K562 (cell line): Measurements from ENCODE around the gene GPR142. TPM values are rescaled to one million over a fixed set of nuclear protein-coding genes. Genes with fewer than 3 reads are reported as not detected.

Experiments
- AFF4 ChIP-seq: sonication (generic); formaldehyde crosslinking; IDR thresholded peaks from 2 replicates; pipeline ENCODE4 v1.8.0; 2023; ENCODE audit warnings: mild to moderate bottlenecking, missing genetic modification reagents
- CBFA2T3 ChIP-seq: fragments of 450-650 bp; IDR thresholded peaks from 2 replicates; pipeline ENCODE4 v1.6.1; 2017
- CHD7 ChIP-seq: fragments of 200-600 bp; sonication (generic); IDR thresholded peaks from one replicate; pipeline ENCODE4 v1.6.1; 2012; ENCODE audit warnings: mild to moderate bottlenecking, low read depth, low read length, inconsistent platforms
- DDX20 ChIP-seq: fragments of 450-650 bp; IDR thresholded peaks from 2 replicates; pipeline ENCODE4 v1.6.1; 2016; ENCODE audit warnings: missing genetic modification characterization, low read depth, mild to moderate bottlenecking, missing compliant biosample characterization, moderate library complexity
- ELF2 ChIP-seq: fragments of 250-450 bp; sonication (Bioruptor Pico); IDR thresholded peaks from 2 replicates; pipeline ENCODE4 v1.5.0; 2021; ENCODE audit warnings: mild to moderate bottlenecking
- ETV5 ChIP-seq: sonication (generic); formaldehyde crosslinking; IDR thresholded peaks from 2 replicates; pipeline ENCODE4 v1.4.0; 2020; ENCODE audit warnings: low read depth, mild to moderate bottlenecking, missing genetic modification reagents
- FOS ChIP-seq: IDR thresholded peaks from 3 replicates; pipeline ENCODE4 v1.6.1; 2011; ENCODE audit not compliant: insufficient read length; ENCODE audit errors: extremely low read depth
- HNRNPLL ChIP-seq: fragments of 200-400 bp; formaldehyde crosslinking; IDR thresholded peaks from 2 replicates; pipeline ENCODE4 v1.6.1; 2017; ENCODE audit warnings: low read length, low read depth, mild to moderate bottlenecking; ENCODE audit not compliant: poor library complexity, severe bottlenecking
- KLF16 ChIP-seq: IDR thresholded peaks from 2 replicates; pipeline ENCODE4 v1.6.1; 2016; ENCODE audit warnings: antibody characterized with exemption
- NFIX ChIP-seq: fragments of 250-450 bp; sonication (Bioruptor Pico); IDR thresholded peaks from 2 replicates; pipeline ENCODE4 v1.4.0; 2020; ENCODE audit warnings: low read depth, mild to moderate bottlenecking, moderate library complexity
- ZBTB1 ChIP-seq: sonication (generic); formaldehyde crosslinking; IDR thresholded peaks from 2 replicates; pipeline ENCODE4 v1.8.1; 2023; ENCODE audit warnings: missing genetic modification reagents, low read depth, mild to moderate bottlenecking, borderline replicate concordance
- ZNF133 ChIP-seq: fragments of 250-450 bp; sonication (Bioruptor Pico); IDR thresholded peaks from 2 replicates; pipeline ENCODE4 v1.4.0; 2020; ENCODE audit warnings: mild to moderate bottlenecking
- ZNF354B ChIP-seq: fragments of 250-450 bp; sonication (Bioruptor Pico); IDR thresholded peaks from 2 replicates; pipeline ENCODE4 v1.4.0; 2020
- polyA plus RNA-seq, 8 experiments: library from polyadenylated mRNA; depleted of rRNA in 4 of 8; stranded (reverse) in 5 of 8; unstranded in 3 of 8; fragments of >200 nt; fragmentation: Nextera tagmentation in 2 of 8; fragmentation: Illumina TruSeq in 1 of 8; extraction: Ambion mirVana in 2 of 8; extraction: Trizol in 1 of 8; gene quantifications; 2 replicates each; pipeline versions ENCODE4 v1.2.1 to v1.2.3, GENCODE V29; 2011 to 2014; ENCODE audit warnings: inconsistent platforms in 1 of 8, missing spikeins in 1 of 8
- total RNA-seq, 7 experiments: library from RNA; depleted of rRNA in 6 of 7; stranded (reverse); fragments of >200 nt in 6 of 7; fragmentation: Illumina TruSeq in 2 of 7; extraction: Trizol in 2 of 7; gene quantifications; 2 replicates each; pipeline versions ENCODE4 v1.2.1 to v1.2.3, GENCODE V29; 2011 to 2021; ENCODE audit warnings: low replicate concordance in 1 of 7

Gene GPR142
- total and polyA plus RNA-seq, 9 of the 15 experiments (the other 6 are each of a cell fraction or from before 2014, with no cell fraction given): not detected

- no peak for TF ChIP-seq ELF2
- no peak for TF ChIP-seq CBFA2T3
- TF ChIP-seq DDX20 (tag): no peak
- no peak for TF ChIP-seq CHD7
- TF ChIP-seq HNRNPLL: no peak
- no peak for TF ChIP-seq AFF4 (CRISPR knock-in tag)
- TF ChIP-seq ZBTB1 (CRISPR knock-in tag): no peak
- TF ChIP-seq KLF16: no peak
- no peak for TF ChIP-seq FOS
- no peak for TF ChIP-seq ZNF354B
- TF ChIP-seq ETV5 (CRISPR knock-in tag): 0 out of 2 replicates have a peak, but pooled peaks have one; percentile 39
- TF ChIP-seq NFIX (CRISPR knock-in tag): no peak
- TF ChIP-seq ZNF133: no peak
Observed at GRCh38 chr17:74354123-74354522, 13.2 kb upstream of the GPR142 start (continued).
